Choroid plexus epithelial cell (primary cell): ENCODE measurements around the gene VMO1.

Experiments used
- DNase-seq: peaks from one replicate; pipeline ENCODE4 v3.0.0-alpha.2; 2010; ENCODE audit warnings: low read depth
- H3K4me3 ChIP-seq: 2 replicates; pipeline ENCODE4 v1.5.1; 2011; ENCODE audit warnings: low read depth, mild to moderate bottlenecking, control low read depth, low read length, moderate library complexity
- CTCF ChIP-seq: conservative IDR thresholded peaks from 2 replicates; pipeline ENCODE4 v1.5.1; 2011; ENCODE audit warnings: low read depth, mild to moderate bottlenecking, control low read depth, inconsistent platforms, low read length, moderate library complexity

The VMO1 gene

GRCh38 chr17:4808378-4808767 is 22.2 kb upstream of the VMO1 start:
- no peak for TF ChIP-seq CTCF
- no peak for DNase-seq

GRCh38 chr17:4807605-4808377 is 21.6 kb upstream of the VMO1 start:
- DNase-seq = no peak

More at GRCh38 chr17:4808378-4808767, 22.2 kb upstream of the VMO1 start:
- H3K4me3 ChIP-seq = no peak overlapping the region

GRCh38 chr17:4806777-4807604 is 20.8 kb upstream of the VMO1 start, which contains the start of gene PLD2:
PLD2 (plus strand) TSS chr17:4807152; CDS start chr17:4807773, 621 bp downstream.
- TF ChIP-seq CTCF = no peak
- peak; percentile 74 for DNase-seq

More at GRCh38 chr17:4807605-4808377, 21.6 kb upstream of the VMO1 start:
- peak overlapping the region; percentile 75 for H3K4me3 ChIP-seq
- TF ChIP-seq CTCF = no peak

GRCh38 chr17:4806456-4806776 is 20.3 kb upstream of the VMO1 start:
- H3K4me3 ChIP-seq = peak overlapping the region; percentile 75
- no peak for DNase-seq
- TF ChIP-seq CTCF = no peak

More at GRCh38 chr17:4806777-4807604, 20.8 kb upstream of the VMO1 start, which contains the start of gene PLD2:
- H3K4me3 ChIP-seq = peak within 1 kb of the TSS; percentile 75

GRCh38 chr17:4802228-4802627 is 16.1 kb upstream of the VMO1 start, which contains the start of gene C17orf114:
C17orf114 (minus strand) TSS chr17:4802328.
- no peak for DNase-seq
- H3K4me3 ChIP-seq = no peak within 1 kb of the TSS
- no peak for TF ChIP-seq CTCF

- DNase-seq = no peak
- no peak for TF ChIP-seq CTCF
- H3K4me3 ChIP-seq = no peak overlapping the region
These were observed 14.5 kb upstream of the VMO1 start for GRCh38 chr17:4800462-4801196.
